Measurements from ENCODE around the gene SPSB2.
A peak's percentile ranks its signal among the peaks of the same experiment; 100 is the strongest.
"Not testable (repeated sequence)": the region's sequence is repeated elsewhere in the genome, so short reads cannot be mapped to it uniquely, and the experiment has no call there.

Gene SPSB2

GRCh38 chr12:6869049-6870021 lies 3.8 kb downstream of the SPSB2 start:
- FAIRE-seq = no peak

DNA sequence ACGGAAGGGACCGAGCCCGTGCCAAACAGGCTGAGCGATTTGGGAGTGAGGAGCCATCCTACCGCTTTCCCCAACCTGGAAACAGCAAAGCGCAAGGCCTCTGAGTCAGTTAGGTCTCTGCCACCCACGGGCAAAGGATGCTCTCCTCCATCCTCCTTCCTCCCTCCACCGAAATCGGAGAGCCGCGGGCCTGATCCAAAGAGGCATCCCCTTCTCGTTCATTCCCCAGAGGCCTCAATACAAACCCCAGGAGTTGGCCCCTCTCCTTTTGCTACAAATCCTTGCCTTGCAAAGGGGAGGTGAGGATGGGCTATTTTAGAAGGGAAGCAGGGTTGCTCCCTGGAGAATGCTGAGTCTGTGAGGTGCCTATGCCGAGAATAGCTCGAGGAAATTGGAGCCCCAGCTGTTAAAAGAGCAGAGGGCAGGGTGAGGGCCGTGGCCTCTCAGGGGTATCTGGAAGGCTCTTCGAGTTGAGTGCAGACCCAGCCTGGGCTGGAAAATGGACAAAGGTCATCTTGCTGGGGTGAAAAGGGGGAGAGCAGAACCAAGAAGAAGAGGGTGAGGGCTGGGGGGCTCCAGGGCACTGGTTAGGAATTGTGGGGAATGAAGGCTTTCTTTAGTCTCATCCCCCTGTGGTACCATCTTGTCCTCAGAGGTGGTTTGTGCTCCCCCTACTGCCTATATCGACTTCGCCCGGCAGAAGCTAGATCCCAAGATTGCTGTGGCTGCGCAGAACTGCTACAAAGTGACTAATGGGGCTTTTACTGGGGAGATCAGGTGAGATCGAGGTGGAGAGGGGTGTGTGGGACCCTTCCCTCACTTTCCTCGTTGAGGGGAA lies 4.7 kb downstream of the SPSB2 start:
- no peak for FAIRE-seq

GRCh38 chr12:6867413-6868210 lies 5.5 kb downstream of the SPSB2 start, which contains the start of gene TPI1:
TPI1 (plus strand) TSS chr12:6867531; CDS start chr12:6867567, 36 bp downstream.
- FAIRE-seq = no peak

DNA sequence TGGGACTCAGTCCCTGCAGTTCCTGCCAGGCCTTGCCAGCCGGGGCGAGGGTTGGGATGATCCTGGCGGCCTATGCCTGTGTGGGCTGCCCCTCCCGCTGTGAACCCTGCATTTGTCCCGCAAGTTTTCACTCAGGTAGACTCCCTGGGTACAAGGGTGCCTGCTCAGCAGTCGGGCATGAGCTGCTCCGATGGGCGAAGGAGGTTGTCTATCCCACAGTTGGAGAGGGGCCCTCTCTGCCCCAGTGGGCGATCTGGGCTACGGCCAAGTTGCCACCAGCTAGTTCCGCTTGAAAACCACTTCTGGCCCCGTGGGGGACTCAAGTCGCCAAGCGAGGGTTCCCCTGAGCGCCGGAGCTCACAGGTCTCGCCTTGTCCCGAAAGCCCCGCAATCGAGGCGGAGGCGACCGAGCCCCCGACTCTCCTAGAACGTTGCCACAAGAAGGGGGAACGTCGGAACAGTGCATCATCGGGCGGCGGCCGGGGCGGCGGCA lies 6.1 kb downstream of the SPSB2 start:
- FAIRE-seq = no peak

DNA sequence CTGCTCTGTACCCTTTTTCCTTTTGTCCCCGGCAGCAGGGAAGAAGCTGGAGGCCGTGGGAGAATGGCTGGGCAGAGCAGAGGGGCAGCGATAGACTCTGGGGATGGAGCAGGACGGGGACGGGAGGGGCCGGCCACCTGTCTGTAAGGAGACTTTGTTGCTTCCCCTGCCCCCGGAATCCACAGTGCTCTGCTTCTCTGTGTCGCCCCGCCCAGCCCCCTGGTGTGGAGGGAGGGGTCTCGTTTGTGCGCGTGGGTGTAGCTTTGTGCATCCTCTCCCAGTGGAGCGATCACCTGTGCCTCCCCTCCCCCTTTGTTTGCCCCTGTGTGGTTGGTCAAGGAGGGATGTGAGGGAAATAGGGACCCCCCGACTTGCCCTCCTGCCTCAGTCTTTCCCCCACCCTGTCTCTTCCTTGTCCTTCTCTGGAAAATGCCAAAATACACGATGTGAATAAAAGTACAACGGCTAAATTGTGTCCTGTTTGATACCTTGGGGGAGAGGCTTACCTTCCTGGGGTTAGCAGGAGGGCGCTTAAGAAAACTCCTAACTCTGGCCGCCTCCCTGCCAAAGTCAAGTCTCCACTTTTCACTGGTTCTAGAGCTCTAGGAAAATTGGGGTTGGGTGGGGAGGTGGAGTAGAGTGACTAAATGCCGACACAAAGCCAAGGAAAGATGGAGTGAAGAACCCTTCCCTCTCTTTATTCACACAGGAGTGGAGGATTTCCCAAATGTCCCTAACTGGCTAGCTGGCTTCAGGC lies 6.8 kb downstream of the SPSB2 start:
- no peak for FAIRE-seq

GRCh38 chr12:6865307-6865706 lies 7.8 kb downstream of the SPSB2 start:
- not testable (repeated sequence) for FAIRE-seq

DNA sequence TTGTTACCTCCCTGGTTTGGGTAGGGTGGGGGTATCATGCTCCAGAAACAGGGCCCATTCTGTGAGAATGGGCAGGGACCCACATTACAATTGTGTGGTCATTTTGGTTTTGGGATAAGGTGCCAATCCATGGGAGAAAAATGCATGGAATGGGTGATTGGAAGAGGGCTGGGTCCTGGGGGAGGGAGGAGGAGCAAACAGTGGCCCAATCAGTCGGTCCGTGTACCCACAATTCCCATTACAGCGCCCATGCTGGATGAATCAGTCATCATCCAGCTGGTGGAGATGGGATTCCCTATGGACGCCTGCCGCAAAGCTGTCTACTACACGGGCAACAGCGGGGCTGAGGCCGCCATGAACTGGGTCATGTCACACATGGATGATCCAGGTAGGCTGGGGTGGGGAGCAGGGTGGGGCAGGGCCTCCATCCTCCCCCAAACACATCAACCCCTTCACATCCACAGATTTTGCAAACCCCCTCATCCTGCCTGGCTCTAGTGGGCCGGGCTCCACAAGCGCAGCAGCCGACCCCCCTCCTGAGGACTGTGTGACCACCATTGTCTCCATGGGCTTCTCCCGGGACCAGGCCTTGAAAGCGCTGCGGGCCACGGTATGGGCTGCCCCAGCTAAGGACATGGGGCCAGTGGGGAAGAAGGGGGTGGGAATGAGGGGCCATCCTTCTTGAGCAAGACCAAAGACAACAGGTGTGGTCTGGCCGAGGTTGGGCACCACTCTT lies 9.3 kb downstream of the SPSB2 start:
- FAIRE-seq = no peak

DNA sequence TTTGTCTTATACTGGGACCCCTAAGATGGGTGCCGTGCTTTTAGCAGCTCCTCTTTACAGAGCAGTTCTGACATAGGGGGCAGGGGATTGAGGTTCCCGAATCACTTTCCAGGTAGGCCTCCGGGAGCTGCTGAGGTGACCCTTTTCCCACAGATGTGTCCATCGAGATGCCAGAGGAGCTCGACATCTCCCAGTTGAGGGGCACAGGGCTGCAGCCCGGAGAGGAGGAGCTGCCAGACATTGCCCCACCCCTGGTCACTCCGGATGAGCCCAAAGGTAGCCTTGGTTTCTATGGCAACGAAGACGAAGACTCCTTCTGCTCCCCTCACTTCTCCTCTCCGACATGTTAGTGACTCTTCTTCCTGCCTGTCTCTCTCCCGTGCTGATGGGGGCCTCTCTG lies 10.1 kb downstream of the SPSB2 start:
- FAIRE-seq = no peak

GRCh38 chr12:6861391-6861790 lies 11.7 kb downstream of the SPSB2 start:
- FAIRE-seq = no peak

DNA sequence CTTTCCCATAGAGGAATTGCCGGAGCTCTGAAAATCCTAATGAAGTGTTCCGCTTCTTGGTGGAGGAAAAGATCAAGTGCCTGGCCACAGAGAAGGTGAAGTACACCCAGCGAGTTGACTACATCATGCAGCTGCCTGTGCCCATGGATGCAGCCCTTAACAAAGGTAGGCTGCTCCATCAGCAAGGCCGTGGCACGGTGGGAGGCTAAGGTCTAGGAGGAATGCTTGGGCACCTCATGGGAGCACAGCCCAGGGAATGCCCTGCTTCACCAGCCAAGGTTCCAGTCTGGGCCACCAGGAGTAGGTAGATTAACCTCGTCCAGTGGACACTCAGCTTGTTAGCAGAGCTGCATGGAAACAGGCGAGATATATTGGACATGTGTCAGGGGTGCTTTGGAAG lies 12.2 kb downstream of the SPSB2 start:
- no peak for FAIRE-seq

DNA sequence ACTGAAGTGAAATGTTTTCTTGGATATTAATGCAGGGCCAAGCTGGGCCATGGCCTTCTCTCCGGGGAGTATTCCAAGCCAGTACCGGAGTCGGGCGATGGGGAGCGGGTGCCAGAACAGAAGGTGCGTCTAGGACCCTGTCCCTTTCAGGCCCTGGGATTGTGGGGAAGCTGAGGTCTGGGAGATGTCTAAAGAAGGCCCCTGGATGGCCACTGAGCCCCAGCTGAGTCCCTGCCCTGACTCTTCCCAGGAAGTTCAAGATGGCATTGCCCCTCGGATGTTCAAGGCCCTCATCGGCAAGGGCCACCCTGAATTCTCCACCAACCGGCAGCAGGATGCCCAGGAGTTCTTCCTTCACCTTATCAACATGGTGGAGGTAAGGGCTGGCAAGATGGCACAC lies 13.0 kb downstream of the SPSB2 start:
- no peak for FAIRE-seq

DNA sequence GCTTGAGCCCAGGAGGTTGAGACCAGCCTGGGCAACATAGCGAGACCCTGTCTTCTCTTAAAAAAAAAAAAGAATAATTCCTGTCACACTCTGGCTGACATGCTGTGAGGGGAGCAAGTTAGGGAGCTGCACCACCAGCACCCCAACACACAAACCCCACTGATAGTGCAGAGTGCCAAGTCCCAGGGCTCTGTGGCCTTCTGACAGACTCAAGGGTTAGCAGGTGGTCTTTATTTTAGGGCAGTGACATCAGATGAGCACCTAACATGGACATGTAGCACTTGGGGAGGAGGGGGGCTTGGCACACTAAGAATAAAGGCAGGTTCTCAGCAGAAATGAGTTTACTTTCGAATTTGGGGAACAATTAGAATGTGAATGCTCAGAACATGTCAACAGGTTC lies 14.3 kb downstream of the SPSB2 start:
- no peak for FAIRE-seq

DNA sequence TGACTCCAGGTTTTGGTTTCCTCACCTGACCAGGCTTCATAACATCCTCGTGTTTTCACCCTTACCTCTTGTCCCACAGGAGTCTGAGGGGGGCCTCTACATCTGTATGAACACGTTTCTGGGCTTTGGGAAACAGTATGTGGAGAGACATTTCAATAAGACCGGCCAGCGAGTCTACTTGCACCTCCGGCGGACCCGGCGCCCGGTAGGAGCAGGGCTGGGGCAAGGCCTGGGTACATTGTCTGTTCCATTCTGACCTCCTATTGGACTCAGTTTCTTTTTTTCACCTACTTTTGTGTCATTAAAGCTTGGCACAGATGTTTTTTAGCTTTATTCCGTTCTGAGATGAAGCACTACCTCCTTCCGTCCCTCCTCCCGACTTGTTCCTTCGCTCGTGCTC lies 17.8 kb downstream of the SPSB2 start:
- no peak for FAIRE-seq

- FAIRE-seq = no peak
These were observed 19.1 kb downstream of the SPSB2 start for GRCh38 chr12:6854036-6854435.

DNA sequence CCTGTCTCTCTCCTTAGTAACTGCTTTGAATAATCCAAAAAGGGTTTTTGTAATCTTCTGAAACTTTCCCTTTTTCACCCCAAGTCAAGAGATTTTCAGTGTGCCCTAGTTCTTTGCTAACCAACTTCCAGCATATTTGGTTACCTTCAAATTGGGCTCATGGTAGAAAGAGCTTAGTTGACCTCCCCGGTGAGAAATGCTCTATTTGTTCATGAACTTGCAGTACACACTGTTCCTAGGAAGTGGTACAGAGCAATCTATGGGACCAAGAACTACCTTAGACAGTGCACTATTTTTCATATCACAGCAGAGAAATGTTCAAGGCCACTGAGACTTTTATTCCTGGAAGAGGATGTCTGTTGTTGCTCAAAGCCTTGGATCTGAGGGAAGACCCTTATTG lies 19.5 kb downstream of the SPSB2 start:
- FAIRE-seq = no peak

DNA sequence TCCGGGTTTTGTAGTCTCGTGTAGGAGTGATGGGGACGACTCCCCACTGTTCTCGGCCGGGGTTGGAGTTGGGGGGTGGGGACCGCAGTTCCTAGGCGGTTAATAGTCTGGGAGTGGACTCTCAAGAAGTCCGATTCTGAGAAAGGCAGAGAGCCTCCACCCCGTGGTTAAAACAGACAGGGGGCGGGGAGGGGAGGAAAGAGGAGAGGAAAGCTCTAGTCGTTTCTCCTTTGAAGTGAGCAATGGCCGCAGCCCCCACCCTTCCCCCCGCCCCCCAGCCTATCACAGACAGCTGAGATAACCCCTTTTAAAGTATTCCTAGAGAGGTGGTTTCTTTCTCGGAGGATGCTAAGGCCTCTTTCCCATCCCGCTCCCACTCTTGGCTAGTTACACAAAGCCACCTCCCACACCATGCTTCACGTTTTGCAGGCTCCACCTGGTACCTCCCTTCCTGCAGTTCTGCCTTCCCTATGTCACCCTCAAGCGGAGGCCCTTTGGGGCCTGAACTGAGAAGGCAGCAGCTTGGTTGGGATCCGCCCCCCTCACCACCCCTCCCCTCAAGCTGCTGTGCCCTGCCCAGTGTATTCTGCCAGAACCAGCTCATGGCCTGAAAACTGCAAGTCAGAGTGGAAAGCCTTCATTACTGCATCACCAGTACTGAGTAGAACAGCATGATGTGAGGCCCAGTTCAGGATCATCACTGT lies 20.3 kb downstream of the SPSB2 start:
- FAIRE-seq = no peak

GRCh38 chr12:6851921-6852650 lies 21.0 kb downstream of the SPSB2 start, which contains the start of gene USP5:
USP5 (plus strand) TSS chr12:6852150; CDS start chr12:6852180, 30 bp downstream.
- FAIRE-seq = peak; percentile 96

DNA sequence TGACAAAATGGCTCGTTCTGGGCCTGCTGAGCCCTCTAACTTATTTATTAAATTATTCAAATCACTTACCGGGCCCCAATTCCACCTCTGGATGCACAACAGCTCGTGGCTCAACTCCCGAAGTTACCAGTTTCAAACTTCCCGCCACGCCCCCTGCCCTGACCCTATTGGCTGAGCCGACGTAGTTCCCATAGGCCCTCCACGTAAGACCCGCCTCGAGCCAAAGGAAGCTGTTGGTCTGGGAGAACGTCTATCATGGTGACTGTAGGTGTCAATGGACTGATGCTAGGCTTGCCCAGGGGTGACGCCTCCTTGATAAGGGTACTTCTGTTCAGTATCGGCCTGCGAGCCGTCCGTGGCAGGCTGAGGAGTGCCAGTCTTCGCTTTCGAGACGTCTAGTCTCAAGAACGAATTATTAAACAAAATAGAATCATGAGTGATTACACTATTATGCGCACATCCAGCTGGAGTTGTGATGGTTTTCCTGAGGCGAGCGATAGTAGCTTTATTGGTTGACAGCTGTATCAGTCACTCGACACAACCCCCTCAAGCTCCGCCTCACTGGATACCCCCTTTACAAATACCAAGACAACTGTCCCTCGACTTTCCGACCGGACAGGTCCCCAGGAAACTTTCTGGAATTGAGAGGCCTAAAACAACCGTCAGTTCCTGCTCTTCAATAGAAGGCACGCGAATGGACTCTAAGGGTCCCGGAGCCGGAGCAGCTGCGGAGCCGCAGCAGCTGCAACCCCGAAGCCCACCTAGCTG lies 21.8 kb downstream of the SPSB2 start, which contains the start of gene CDCA3:
CDCA3 (minus strand) TSS at position 134 of the 768 bp plus-strand sequence. CDS start 334 bp downstream, outside the sequence.
- FAIRE-seq = peak; percentile 97

GRCh38 chr12:6850796-6851152 lies 22.3 kb downstream of the SPSB2 start:
- FAIRE-seq = no peak
